Parathyroid adenoma (tissue), 2 donors: ENCODE data around the gene MMP7.

Source experiments
- H2AFZ ChIP-seq: fragments of 300-600 bp; sonication (generic); one replicate; pipeline ENCODE4 v1.7.0; 2017; ENCODE audit warnings: antibody characterized with exemption, mild to moderate bottlenecking
- H3K27ac ChIP-seq: fragments of 300-600 bp; sonication (generic); one replicate; pipeline ENCODE4 v1.7.0; 2017
- H3K27me3 ChIP-seq: fragments of 300-600 bp; sonication (generic); one replicate; pipeline ENCODE4 v1.7.0; 2017; ENCODE audit warnings: low read length; ENCODE audit not compliant: control insufficient read depth, insufficient read depth
- H3K36me3 ChIP-seq: fragments of 300-600 bp; sonication (generic); one replicate; pipeline ENCODE4 v1.7.0; 2017; ENCODE audit warnings: low read length; ENCODE audit not compliant: control insufficient read depth, insufficient read depth
- H3K4me1 ChIP-seq: fragments of 300-600 bp; sonication (generic); one replicate; pipeline ENCODE4 v1.7.0; 2017; ENCODE audit warnings: control low read depth
- H3K4me2 ChIP-seq: fragments of 300-600 bp; sonication (generic); one replicate; pipeline ENCODE4 v1.7.0; 2017; ENCODE audit warnings: low read length
- H3K4me3 ChIP-seq: fragments of 300-600 bp; sonication (generic); one replicate; pipeline ENCODE4 v1.7.0; 2017; ENCODE audit warnings: low read depth, low read length
- H3K79me2 ChIP-seq: fragments of 300-600 bp; sonication (generic); one replicate; pipeline ENCODE4 v1.7.0; 2017; ENCODE audit warnings: control low read depth
- H3K9ac ChIP-seq: fragments of 300-600 bp; sonication (generic); one replicate; pipeline ENCODE4 v1.7.0; 2017; ENCODE audit warnings: mild to moderate bottlenecking
- H3K9me3 ChIP-seq: fragments of 300-600 bp; sonication (generic); one replicate; pipeline ENCODE4 v1.7.0; 2017; ENCODE audit warnings: low read length; ENCODE audit not compliant: control insufficient read depth
- TF ChIP-seq, protein P1 (sequence below): fragments of 300-600 bp; sonication (generic); IDR thresholded peaks from one replicate; pipeline ENCODE4 v1.7.0; 2017; ENCODE audit warnings: antibody characterized with exemption, mild to moderate bottlenecking
- donor health status: primary hyperparathyroidism.

The MMP7 gene

DNA sequence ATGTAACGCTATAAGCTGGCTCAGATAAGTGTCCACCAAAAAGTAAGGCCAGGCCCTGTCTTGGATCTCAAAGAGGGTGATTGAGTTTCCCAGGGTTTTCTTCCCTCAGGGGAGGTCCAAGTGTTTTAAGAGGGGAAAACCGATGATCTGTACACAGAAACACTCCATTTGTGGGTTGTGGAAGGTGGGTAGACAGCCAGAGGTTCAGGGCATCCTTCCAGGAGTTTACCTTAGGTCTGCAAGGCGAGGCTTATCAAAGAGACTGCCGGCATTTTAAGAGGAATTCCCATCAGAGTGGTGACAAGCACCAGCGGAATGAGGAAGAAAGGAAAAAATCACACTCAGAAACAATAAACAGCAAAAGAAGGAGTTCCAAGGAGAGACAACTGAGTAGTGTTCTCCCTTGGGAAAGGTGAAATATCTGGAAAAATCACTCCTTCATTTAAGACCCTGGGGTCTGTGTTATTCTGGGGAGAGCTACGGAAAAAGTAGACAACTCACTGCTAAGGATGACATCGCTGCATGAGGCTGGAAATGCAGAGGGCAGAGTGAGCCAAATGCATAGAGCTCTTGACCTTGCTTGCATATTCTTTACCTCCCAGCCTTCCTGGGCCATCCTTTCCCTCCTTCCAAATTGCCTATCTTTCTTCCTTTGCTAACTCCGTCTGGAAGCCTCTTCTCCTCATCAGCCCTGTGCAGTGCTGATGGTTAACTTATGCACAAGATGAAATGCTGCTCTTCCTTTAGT is 22.1 kb upstream of the MMP7 start:
- H3K9ac ChIP-seq = no peak overlapping the region
- no peaks in the 10 kb centered on the region for H3K4me1 ChIP-seq
- TF ChIP-seq, protein P1, sequence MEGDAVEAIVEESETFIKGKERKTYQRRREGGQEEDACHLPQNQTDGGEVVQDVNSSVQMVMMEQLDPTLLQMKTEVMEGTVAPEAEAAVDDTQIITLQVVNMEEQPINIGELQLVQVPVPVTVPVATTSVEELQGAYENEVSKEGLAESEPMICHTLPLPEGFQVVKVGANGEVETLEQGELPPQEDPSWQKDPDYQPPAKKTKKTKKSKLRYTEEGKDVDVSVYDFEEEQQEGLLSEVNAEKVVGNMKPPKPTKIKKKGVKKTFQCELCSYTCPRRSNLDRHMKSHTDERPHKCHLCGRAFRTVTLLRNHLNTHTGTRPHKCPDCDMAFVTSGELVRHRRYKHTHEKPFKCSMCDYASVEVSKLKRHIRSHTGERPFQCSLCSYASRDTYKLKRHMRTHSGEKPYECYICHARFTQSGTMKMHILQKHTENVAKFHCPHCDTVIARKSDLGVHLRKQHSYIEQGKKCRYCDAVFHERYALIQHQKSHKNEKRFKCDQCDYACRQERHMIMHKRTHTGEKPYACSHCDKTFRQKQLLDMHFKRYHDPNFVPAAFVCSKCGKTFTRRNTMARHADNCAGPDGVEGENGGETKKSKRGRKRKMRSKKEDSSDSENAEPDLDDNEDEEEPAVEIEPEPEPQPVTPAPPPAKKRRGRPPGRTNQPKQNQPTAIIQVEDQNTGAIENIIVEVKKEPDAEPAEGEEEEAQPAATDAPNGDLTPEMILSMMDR = no peak
- H3K27me3 ChIP-seq = no peaks in the 10 kb centered on the region
- H3K4me3 ChIP-seq = no peak overlapping the region
- H3K9me3 ChIP-seq = no peaks in the 10 kb centered on the region
- no peaks in the 10 kb centered on the region for H3K79me2 ChIP-seq
- H2AFZ ChIP-seq = no peak overlapping the region
- no peaks in the 10 kb centered on the region for H3K36me3 ChIP-seq
- H3K4me2 ChIP-seq = no peak overlapping the region
- no peak overlapping the region for H3K27ac ChIP-seq

DNA sequence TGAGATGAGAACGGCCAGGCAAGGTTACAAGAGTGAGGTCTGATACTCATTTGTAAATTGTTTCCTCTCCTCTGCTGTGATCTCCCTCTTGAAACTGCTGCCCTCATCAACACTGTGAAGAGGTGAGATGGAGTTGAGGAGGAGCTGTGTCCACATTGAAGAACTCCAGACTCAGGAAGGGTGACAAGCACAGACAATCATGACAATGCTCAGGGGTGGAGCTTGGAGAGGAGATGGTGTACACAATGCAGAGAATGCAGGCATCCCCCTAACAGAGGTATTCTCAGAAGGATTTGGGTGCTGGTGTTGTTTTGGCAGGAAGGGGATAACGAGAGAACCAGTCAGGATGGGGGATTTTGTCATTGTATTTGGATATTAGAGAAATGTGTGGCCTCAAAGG is 21.5 kb upstream of the MMP7 start:
- no peak overlapping the region for H3K9ac ChIP-seq
- no peaks in the 10 kb centered on the region for H3K27me3 ChIP-seq
- no peaks in the 10 kb centered on the region for H3K79me2 ChIP-seq
- no peaks in the 10 kb centered on the region for H3K4me1 ChIP-seq
- no peaks in the 10 kb centered on the region for H3K9me3 ChIP-seq
- no peaks in the 10 kb centered on the region for H3K36me3 ChIP-seq
- H3K4me2 ChIP-seq = no peak overlapping the region
- no peak overlapping the region for H3K4me3 ChIP-seq
- TF ChIP-seq, protein P1 = no peak
- no peak overlapping the region for H2AFZ ChIP-seq
- no peak overlapping the region for H3K27ac ChIP-seq

DNA sequence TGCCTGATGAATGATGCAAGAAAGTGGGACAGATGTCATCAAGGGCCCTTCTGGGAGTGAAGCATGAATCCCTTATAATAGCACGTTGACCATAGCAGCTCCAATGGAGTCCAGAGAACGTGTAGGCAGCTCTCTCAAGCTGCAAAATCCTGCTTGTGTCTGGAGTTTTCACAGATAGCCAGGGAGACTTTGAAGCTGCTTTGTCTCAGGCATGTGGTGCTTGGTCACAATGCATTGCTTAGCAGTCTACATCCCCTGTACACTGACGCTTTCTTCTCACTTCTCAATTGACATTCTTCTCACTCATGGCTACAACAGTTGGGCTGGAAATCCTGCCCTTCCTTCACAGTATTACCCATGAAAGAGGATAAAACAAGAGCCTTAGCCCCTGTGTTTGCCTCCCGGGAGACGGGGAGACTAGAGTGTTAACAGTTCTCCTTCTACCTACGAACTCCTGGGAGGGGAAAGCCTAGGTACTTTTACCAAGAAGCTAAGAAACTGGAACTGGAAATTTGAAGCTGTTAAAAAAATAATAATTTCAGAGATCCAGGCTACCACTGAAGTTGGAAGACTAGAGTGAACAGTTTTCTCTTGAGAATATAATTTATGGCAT is 20.7 kb upstream of the MMP7 start:
- Histone ChIP-seq H3K9me3 (no peaks in the 10 kb centered on the region), H3K9ac (no peak overlapping the region), H3K79me2 (no peaks in the 10 kb centered on the region), H3K4me3 (no peak overlapping the region), H3K36me3 (no peaks in the 10 kb centered on the region), H2AFZ (no peak overlapping the region), H3K27ac (no peak overlapping the region), H3K4me1 (no peaks in the 10 kb centered on the region), H3K27me3 (no peaks in the 10 kb centered on the region), H3K4me2 (no peak overlapping the region)
- TF ChIP-seq, protein P1 = no peak

DNA sequence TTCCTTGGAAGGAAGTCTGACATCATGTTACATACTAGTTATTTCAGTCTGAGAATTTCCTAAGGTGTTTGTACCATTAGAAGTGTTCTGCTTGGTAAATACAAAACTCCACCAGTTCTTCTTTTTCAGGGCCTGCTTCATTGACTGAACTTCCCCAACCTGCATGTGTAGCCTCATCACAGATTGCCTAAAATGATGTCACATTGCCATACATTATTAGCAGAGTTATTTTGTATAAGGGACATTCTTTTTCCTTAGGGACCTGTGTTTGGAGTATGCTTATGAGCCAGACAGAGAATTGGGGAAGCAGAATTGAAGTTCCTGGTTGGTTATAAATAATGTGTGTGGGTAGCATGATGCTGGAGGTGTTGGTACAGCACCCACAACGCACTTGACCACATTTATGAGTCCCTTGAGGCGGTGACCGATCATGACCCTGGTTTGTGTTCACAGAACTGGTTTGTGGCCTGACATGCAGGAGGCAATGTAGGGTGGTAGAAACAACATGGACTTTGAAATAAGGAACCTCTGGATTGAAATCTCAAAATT is 16.4 kb upstream of the MMP7 start:
- no peaks in the 10 kb centered on the region for H3K36me3 ChIP-seq
- no peak overlapping the region for H3K4me2 ChIP-seq
- H3K79me2 ChIP-seq = no peaks in the 10 kb centered on the region
- H3K27ac ChIP-seq = no peak overlapping the region
- H2AFZ ChIP-seq = no peak overlapping the region
- H3K4me1 ChIP-seq = peaks cover 6% of the 10 kb centered on the region
- no peak overlapping the region for H3K9ac ChIP-seq
- H3K27me3 ChIP-seq = no peaks in the 10 kb centered on the region
- TF ChIP-seq, protein P1 = no peak
- no peak overlapping the region for H3K4me3 ChIP-seq
- H3K9me3 ChIP-seq = no peaks in the 10 kb centered on the region
